K562 (cell line): ENCODE results near the gene RPEL1. TPM values are rescaled to one million over a fixed set of nuclear protein-coding genes. Genes with fewer than 3 reads are reported as not detected.

Source experiments
- ATF1 ChIP-seq, 2 experiments: fragments of 450-650 bp in 1 of 2; IDR thresholded peaks; 2 replicates each; pipeline ENCODE4 v1.6.1; 2016; ENCODE audit warnings: missing compliant biosample characterization in 1 of 2, missing genetic modification characterization in 1 of 2
- BHLHE40 ChIP-seq: IDR thresholded peaks from 2 replicates; pipeline ENCODE4 v1.6.1; 2011; ENCODE audit warnings: low read length, improper control_type of control experiment
- CCNT2 ChIP-seq: IDR thresholded peaks from 2 replicates; pipeline ENCODE4 v1.6.1; 2011; ENCODE audit warnings: borderline replicate concordance, low read depth, mild to moderate bottlenecking, moderate library complexity, mixed read lengths, low read length; ENCODE audit not compliant: insufficient read length; ENCODE audit errors: extremely low read depth
- DMBX1 ChIP-seq: fragments of 250-450 bp; sonication (Bioruptor Pico); IDR thresholded peaks from 2 replicates; pipeline ENCODE4 v1.8.0; 2022; ENCODE audit warnings: inconsistent platforms, mild to moderate bottlenecking, moderate library complexity, borderline replicate concordance
- DNMT1 ChIP-seq: fragments of 450-650 bp; IDR thresholded peaks from 2 replicates; pipeline ENCODE4 v1.6.1; 2016; ENCODE audit warnings: antibody characterized with exemption, mild to moderate bottlenecking
- EHMT2 ChIP-seq: fragments of 450-650 bp; IDR thresholded peaks from 2 replicates; pipeline ENCODE4 v1.6.1; 2018; ENCODE audit warnings: antibody characterized with exemption
- EP400 ChIP-seq: fragments of 450-650 bp; IDR thresholded peaks from 2 replicates; pipeline ENCODE4 v1.6.1; 2017; ENCODE audit warnings: antibody characterized with exemption, mild to moderate bottlenecking, moderate library complexity
- GTF2B ChIP-seq: IDR thresholded peaks from 2 replicates; pipeline ENCODE4 v1.6.1; 2011; ENCODE audit not compliant: insufficient read length; ENCODE audit errors: extremely low read depth
- HIVEP1 ChIP-seq: fragments of 250-450 bp; sonication (Bioruptor Pico); IDR thresholded peaks from 2 replicates; pipeline ENCODE4 v1.4.0; 2020; ENCODE audit warnings: mild to moderate bottlenecking
- HOXB6 ChIP-seq: fragments of 250-450 bp; sonication (Bioruptor Pico); IDR thresholded peaks from 2 replicates; pipeline ENCODE4 v1.5.1; 2022; ENCODE audit warnings: mild to moderate bottlenecking, borderline replicate concordance
- KLF10 ChIP-seq: fragments of 250-450 bp; sonication (Bioruptor Pico); IDR thresholded peaks from 2 replicates; pipeline ENCODE4 v1.6.1; 2021; ENCODE audit warnings: matching md5 sums
- MAZ ChIP-seq, 2 experiments: fragments of 450-650 bp in 1 of 2; sonication (generic) in 1 of 2; formaldehyde crosslinking; IDR thresholded peaks in 1 of 2; conservative IDR thresholded peaks in 1 of 2; 2 replicates each; pipeline versions ENCODE4 v1.4.0 to v1.5.0; 2020; ENCODE audit warnings: mild to moderate bottlenecking in 1 of 2, missing genetic modification reagents in 1 of 2
- MTA3 ChIP-seq: fragments of 450-650 bp; formaldehyde crosslinking; IDR thresholded peaks from 2 replicates; pipeline ENCODE4 v1.6.1; 2017; ENCODE audit warnings: mild to moderate bottlenecking, borderline replicate concordance
- NCOA1 ChIP-seq: fragments of 450-650 bp; IDR thresholded peaks from 2 replicates; pipeline ENCODE4 v1.6.1; 2016; ENCODE audit warnings: low read depth
- NFIC ChIP-seq: fragments of 450-650 bp; IDR thresholded peaks from 2 replicates; pipeline ENCODE4 v1.6.1; 2017; ENCODE audit warnings: mild to moderate bottlenecking, inconsistent platforms
- NR3C1 ChIP-seq: sonication (generic); formaldehyde crosslinking; IDR thresholded peaks from 2 replicates; pipeline ENCODE4 v1.8.1; 2022; ENCODE audit warnings: missing genetic modification reagents
- PHF20 ChIP-seq: fragments of 450-650 bp; IDR thresholded peaks from 2 replicates; pipeline ENCODE4 v1.6.1; 2018; ENCODE audit not compliant: partially characterized antibody
- POLR2A ChIP-seq: fragments of 450-650 bp; conservative IDR thresholded peaks from 2 replicates; pipeline ENCODE4 v1.6.1; 2016
- PURB ChIP-seq: sonication (generic); formaldehyde crosslinking; IDR thresholded peaks from 2 replicates; pipeline ENCODE4 v1.9.0; 2021; ENCODE audit warnings: low read depth, mild to moderate bottlenecking, missing genetic modification reagents
- RFX1 ChIP-seq: fragments of 450-650 bp; IDR thresholded peaks from 2 replicates; pipeline ENCODE4 v1.6.1; 2016; ENCODE audit warnings: mild to moderate bottlenecking, moderate library complexity
- SRSF7 ChIP-seq: fragments of 200-400 bp; formaldehyde crosslinking; optimal IDR thresholded peaks from 2 replicates; pipeline ENCODE3; 2017; ENCODE audit warnings: mild to moderate bottlenecking, low read depth, low read length
- TAF9B ChIP-seq: fragments of 450-650 bp; IDR thresholded peaks from 2 replicates; pipeline ENCODE4 v1.6.1; 2018; ENCODE audit warnings: mild to moderate bottlenecking; ENCODE audit not compliant: partially characterized antibody
- TEAD1 ChIP-seq, 2 experiments: fragments of 450-650 bp in 1 of 2; sonication (generic) in 1 of 2; formaldehyde crosslinking; IDR thresholded peaks; 2 replicates each; pipeline versions ENCODE4 v1.4.0 to v1.8.0; 2020 to 2022; ENCODE audit warnings: mild to moderate bottlenecking in 2 of 2, missing genetic modification reagents in 1 of 2
- TRIM28 ChIP-seq: fragments of 450-650 bp; IDR thresholded peaks from 2 replicates; pipeline ENCODE4 v1.6.1; 2017
- ZBED1 ChIP-seq: IDR thresholded peaks from 2 replicates; pipeline ENCODE4 v1.6.1; 2014
- ZNF174 ChIP-seq: fragments of 250-450 bp; sonication (Bioruptor Pico); IDR thresholded peaks from 2 replicates; pipeline ENCODE4 v1.4.0; 2020; ENCODE audit warnings: mild to moderate bottlenecking
- ZNF23 ChIP-seq: fragments of 250-450 bp; sonication (Bioruptor Pico); IDR thresholded peaks from 2 replicates; pipeline ENCODE4 v1.4.0; 2020; ENCODE audit warnings: mild to moderate bottlenecking
- ZNF586 ChIP-seq: fragments of 450-650 bp; formaldehyde crosslinking; conservative IDR thresholded peaks from 2 replicates; pipeline ENCODE4 v1.4.0; 2020; ENCODE audit warnings: mild to moderate bottlenecking, moderate library complexity
- ZNF592 ChIP-seq: fragments of 450-650 bp; IDR thresholded peaks from 2 replicates; pipeline ENCODE4 v1.6.1; 2017; ENCODE audit warnings: antibody characterized with exemption, mild to moderate bottlenecking
- polyA plus RNA-seq, 8 experiments: library from polyadenylated mRNA; depleted of rRNA in 4 of 8; stranded (reverse) in 5 of 8; unstranded in 3 of 8; fragments of >200 nt; fragmentation: Nextera tagmentation in 2 of 8; fragmentation: Illumina TruSeq in 1 of 8; extraction: Ambion mirVana in 2 of 8; extraction: Trizol in 1 of 8; gene quantifications; 2 replicates each; pipeline versions ENCODE4 v1.2.1 to v1.2.3, GENCODE V29; 2011 to 2014; ENCODE audit warnings: inconsistent platforms in 1 of 8, missing spikeins in 1 of 8
- total RNA-seq, 7 experiments: library from RNA; depleted of rRNA in 6 of 7; stranded (reverse); fragments of >200 nt in 6 of 7; fragmentation: Illumina TruSeq in 2 of 7; extraction: Trizol in 2 of 7; gene quantifications; 2 replicates each; pipeline versions ENCODE4 v1.2.1 to v1.2.3, GENCODE V29; 2011 to 2021; ENCODE audit warnings: low replicate concordance in 1 of 7

Gene RPEL1
- total and polyA plus RNA-seq, 9 of the 15 experiments (the other 6 are each of a cell fraction or from before 2014, with no cell fraction given), result 0.04 to 0.15 (median 0.07) TPM; not detected in 4

- TF ChIP-seq ZNF592, result peak; percentile 93
- no peak for TF ChIP-seq RFX1
- no peak for TF ChIP-seq NR3C1 (CRISPR knock-in tag)
- TF ChIP-seq GTF2B, result no peak
- TF ChIP-seq ATF1 (CRISPR knock-in tag; IDR thresholded peaks at IDR 0.05), result no peak
- TF ChIP-seq ATF1 (tag; IDR thresholded peaks at IDR 0.05), result peak; percentile 47
- peak; percentile 61; the same call in 1 of the 2 replicates for TF ChIP-seq HIVEP1 (CRISPR knock-in tag)
- no peak for TF ChIP-seq KLF10 (CRISPR knock-in tag)
- no peak for TF ChIP-seq TAF9B
- peak; percentile 57; the same call in 1 of the 2 replicates for TF ChIP-seq MTA3
- TF ChIP-seq EP400, result peak; percentile 42; the same call in 1 of the 2 replicates
- TF ChIP-seq DNMT1, result no peak
- TF ChIP-seq BHLHE40, result peak; percentile 77
- peak; percentile 68 for TF ChIP-seq POLR2A
- no peak for TF ChIP-seq HOXB6
- no peak for TF ChIP-seq ZNF23 (CRISPR knock-in tag)
- TF ChIP-seq PURB (CRISPR knock-in tag), result no peak
- 0 out of 2 replicates have a peak, but pooled peaks have one; percentile 40 for TF ChIP-seq ZNF174 (CRISPR knock-in tag)
- peak; percentile 92 for TF ChIP-seq DMBX1 (CRISPR knock-in tag)
- 0 out of 4 replicates have a peak, but pooled peaks of 1 of the 2 experiments have one; percentile 49 for TF ChIP-seq TEAD1 (CRISPR knock-in tag; IDR thresholded peaks at IDR 0.05)
- TF ChIP-seq EHMT2, result peak; percentile 53; the same call in 1 of the 2 replicates
- 0 out of 2 replicates have a peak, but pooled peaks have one; percentile 27 for TF ChIP-seq TRIM28
- no peak for TF ChIP-seq PHF20
- TF ChIP-seq ZBED1, result no peak
- TF ChIP-seq ZNF586, result no peak
- TF ChIP-seq MAZ (CRISPR knock-in tag; conservative IDR thresholded peaks at IDR 0.05 in 1 of 2, IDR thresholded peaks at IDR 0.05 in 1 of 2), result peak; percentile 22 to 36; a peak in 2 of 4 replicates
- TF ChIP-seq SRSF7, result no peak
- peak; percentile 37; the same call in 1 of the 2 replicates for TF ChIP-seq NFIC
- no peak for TF ChIP-seq CCNT2
- peak; percentile 90; the same call in 1 of the 2 replicates for TF ChIP-seq NCOA1
Measured at GRCh38 chr10:103197174-103197573, 48.5 kb upstream of the RPEL1 start (continued).
